Measurements from ENCODE around the gene KRT80.

KRT80 gene

GRCh38 chr12:52195065-52195730 lies 3.4 kb upstream of the KRT80 start:
- no peak for DNase-seq

- DNase-seq, result no peak
Measured at GRCh38 chr12:52193991-52194390, 2.2 kb upstream of the KRT80 start.

GRCh38 chr12:52193532-52193931 lies 1.7 kb upstream of the KRT80 start:
- no peak for DNase-seq

GRCh38 chr12:52190860-52191729 lies 719 bp downstream of the KRT80 start:
- no peak for DNase-seq

- DNase-seq, result no peak
Measured at GRCh38 chr12:52189376-52190174, 2.2 kb downstream of the KRT80 start.

DNA sequence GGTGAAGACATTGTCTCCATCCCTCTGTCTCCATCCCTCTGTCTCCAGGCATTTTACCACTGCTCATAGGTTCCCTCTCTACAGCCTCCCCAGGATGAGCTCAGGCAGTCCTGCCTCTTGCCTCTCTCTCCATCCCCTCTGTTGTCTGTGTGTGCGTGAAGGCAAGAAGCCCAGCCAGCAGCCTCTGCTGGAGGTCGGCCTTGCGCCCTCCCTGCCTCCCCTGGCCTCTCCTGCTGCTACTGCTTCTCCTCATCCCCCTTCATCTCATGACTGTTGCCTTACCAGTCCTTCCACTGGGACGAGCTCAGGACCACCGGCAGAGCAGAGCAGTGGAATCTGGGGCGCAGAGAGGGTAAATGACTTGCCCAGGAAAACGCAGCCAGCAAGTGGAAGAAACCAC lies 3.2 kb downstream of the KRT80 start:
- no peak for DNase-seq

DNA sequence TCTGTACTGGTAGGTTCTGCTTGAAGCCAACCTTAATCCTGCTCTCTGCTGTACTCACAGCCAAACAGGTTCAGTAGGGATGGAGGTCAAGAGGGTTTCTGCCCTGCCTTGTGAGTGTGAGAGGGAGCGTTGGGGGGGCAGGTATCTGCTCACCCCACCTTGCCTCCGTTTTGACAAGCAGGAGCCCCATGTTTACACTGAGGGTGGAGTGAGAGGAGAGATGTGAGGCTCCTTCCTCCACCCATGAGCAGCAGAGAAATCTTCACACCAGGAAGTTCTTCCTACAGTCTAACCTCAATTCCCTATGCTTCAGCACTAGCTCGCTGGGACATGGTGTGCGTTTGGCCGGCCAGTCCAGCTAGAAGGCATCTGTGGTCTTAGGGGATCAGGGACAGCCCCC lies 4.2 kb downstream of the KRT80 start:
- DNase-seq, result no peak

GRCh38 chr12:52187206-52187605 lies 4.6 kb downstream of the KRT80 start:
- DNase-seq, result no peak

DNA sequence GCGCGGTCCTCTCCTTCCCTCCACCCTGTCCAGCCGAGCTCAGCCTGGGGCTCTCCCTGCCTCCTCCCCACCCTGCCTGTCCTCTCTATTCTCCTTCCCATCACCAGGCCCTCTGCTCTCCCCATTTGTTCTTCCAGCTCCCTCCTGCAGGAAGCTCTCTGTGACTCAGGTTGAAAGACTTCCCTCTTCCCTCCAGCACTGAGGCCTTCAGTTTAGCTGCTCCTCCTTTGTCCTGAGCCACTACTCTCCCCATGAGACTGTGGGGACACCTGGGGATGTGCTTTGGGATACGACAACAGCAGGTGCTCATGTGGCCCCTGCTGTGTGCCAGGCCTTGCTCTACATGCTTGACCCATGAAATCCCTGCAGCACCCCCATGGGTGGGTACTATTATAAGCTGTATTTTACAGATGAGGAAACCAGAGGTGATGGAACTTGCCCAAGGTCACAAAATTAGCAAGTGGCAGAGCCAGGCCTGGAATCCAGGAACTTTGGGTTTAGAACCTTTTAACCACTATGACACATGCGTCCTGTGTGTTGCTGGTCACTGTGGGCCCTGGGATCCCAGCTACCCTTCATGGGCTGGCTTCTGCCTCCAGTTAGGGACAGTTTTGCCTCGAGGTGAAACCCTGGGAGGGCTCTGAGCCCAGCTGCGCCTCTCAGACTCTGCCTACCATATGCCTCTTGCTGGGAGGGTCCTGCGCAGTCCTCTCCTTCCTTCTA lies 5.5 kb downstream of the KRT80 start:
- no peak for DNase-seq

- no peak for DNase-seq
Measured at GRCh38 chr12:52185400-52185967, 6.3 kb downstream of the KRT80 start.

DNA sequence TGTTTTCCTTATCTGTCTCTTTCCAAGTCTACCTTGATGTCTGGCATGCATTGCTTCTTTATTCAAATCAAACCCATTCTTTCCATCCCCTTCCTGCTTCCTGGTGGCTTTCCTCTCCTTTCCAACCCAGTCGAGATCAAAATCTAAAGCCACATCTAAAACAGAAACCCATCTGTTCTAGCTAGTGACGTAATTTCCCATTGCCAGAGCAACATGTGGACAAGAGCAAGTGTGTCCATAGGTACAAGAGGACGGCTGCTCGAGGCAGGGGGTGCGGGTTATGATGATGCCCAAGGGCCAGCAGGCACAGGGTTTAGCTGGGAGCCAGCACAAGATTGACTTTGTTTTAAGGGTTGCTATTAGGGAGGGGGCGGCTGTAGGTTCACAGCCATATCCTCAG lies 7.0 kb downstream of the KRT80 start:
- DNase-seq, result no peak

GRCh38 chr12:52183971-52184370 lies 7.8 kb downstream of the KRT80 start:
- no peak for DNase-seq

- no peak for DNase-seq
Measured at GRCh38 chr12:52183544-52183910, 8.3 kb downstream of the KRT80 start.

DNA sequence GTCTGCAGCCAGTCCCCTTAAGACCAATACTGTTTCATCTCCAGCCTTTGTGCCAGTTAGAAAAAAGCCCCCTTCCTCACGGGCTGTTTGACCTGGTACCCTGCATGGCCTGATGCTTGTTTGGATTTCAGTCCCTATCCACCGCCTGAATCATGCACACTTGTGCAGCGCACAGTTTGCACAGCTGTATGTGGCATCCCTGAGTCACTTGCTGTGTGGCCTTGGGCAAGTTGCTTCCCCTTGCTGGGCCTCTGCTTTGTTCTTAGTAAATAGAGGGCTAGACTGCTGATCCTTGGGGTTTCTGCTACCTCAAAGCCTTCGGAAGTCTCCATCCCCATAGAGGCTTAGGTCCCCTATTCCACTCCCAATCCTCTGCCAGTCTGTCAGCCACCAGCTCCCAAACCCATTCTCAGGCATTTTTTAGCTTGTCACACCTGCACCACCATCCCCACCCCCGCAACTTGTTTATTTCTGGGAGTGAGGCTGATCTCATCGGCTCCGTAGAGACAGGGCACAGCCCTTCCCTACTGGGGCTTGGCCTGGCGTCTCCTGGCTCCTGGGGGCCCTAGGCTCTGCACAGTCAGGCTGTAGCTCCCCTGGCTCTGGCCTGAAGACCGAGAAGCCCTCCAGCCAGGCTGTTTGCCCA lies 8.8 kb downstream of the KRT80 start:
- DNase-seq, result no peak

DNA sequence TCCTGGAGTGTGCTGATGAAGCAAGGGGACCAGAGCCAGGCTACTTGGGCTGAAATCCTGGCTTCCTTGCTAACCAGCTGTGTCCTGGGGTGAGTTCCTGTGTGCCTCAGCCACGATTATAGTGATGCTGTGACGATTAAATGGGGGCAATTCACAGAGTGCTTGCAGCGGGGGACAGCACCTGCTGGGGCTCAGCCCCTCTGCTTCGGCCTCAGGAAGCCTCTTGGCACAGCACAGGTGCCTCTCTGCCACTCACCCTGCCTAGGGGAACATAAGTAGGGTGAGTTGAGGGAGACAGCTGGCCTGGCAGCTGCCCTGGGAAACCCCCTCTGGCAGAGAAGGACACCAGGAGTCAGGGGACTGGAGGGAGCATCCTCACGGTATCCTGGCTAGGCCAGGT lies 9.4 kb downstream of the KRT80 start:
- no peak for DNase-seq

GRCh38 chr12:52181746-52182145 lies 10.1 kb downstream of the KRT80 start:
- DNase-seq, result no peak

DNA sequence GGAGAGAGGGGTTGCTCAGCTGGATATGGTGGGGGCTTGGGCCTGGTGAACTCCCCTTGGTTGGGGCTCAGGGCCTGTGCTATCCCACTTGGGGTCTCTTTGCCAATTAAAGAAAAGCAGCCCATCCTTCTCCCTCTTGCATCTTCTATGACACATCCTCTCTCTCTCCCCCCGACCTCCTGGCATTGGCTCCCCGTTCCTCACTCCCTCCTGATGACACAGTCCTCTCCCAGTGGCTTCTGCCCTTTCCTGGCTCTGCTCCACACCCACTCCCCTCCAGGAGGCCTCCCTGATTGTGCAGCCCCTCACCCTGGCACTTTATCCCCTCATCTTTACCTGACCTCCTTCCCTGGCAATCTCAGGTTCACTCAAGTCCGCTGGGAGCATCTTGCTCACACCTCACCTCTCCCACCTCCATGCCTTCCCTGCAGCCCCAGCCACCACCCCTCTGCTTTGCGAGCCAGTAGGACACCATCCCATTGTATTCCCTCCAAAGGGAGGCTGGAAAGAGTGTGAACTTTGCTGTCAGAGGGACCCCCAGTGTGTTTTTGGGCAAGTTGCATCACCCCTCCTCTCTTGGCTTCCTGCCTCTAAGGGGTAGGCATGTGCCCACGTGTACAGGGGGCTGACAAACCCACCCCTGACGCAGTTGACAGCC lies 10.7 kb downstream of the KRT80 start:
- DNase-seq, result no peak

DNA sequence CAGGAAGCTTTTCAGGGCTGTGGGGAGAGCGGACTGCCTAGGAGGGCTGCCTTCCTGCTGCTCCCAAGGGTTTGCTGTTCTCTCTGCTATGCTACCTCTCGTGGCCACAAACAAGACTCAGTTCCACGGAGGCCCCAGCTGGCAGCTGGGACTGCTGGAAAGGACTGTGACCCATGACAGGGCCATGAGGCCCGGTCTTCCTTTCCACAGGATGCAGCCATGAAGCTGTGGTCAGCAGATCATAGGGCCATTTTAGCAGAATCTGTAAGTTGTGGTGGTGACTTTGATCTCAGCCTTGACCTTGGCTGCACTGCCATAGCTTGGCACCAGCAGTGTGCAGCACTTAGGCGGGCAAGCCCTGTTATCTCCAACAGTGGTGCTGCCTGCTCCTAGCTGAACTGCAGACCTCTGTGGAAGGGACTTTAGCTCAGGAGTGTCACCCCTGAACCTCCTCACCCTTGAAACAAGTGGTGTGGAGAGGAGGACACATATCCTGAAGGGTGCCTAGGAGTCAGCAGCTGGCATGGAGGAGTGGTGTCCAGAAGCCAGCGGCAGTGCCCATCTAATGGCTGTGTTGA lies 12.3 kb downstream of the KRT80 start:
- no peak for DNase-seq

DNA sequence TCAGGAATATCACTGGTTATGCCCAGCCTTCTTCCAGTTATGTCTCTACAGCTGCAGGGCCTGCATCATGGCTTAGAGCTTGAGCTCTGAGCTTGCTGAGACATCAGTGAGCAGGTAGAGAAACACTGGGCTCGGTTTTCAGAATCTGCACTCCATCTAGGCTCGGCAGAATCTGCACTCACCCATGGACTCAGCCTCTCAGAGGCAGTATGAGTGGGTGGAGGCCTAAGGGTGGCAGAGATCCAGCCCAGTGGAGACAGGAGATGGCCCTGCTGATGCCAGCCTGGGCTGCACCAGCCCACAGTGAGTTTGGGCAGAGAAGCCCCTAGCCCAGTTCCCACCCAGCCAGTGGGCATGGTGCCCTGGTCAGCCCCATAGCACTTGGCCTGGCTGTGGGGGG lies 12.8 kb downstream of the KRT80 start:
- no peak for DNase-seq

DNA sequence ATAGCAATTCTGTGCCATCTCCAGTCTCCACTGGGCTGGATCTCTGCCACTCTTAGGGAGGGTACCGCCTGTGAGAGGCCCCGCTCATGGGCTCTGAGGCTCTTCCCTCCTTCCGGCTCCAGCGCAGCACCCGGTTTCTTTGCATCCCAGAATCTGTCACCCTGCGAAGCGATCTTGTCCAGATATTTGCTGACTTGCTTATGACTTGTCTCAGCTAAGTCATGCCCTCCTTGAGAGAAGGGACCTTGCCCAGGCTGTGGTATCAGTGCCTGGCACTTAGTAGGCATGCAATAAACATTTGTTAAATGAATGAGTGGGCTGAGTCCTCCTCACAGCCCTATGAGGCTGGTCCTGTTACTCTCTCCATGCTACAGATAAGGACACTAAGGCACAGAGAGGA lies 13.4 kb downstream of the KRT80 start:
- DNase-seq, result no peak

Data from activated CD4-positive, alpha-beta T cell treated with anti-CD3 and anti-CD28 coated beads, Interleukin-2, amount 50 U/mL, for 4 hours (primary cell).